ENCODE data around the gene YBEY.

DNA sequence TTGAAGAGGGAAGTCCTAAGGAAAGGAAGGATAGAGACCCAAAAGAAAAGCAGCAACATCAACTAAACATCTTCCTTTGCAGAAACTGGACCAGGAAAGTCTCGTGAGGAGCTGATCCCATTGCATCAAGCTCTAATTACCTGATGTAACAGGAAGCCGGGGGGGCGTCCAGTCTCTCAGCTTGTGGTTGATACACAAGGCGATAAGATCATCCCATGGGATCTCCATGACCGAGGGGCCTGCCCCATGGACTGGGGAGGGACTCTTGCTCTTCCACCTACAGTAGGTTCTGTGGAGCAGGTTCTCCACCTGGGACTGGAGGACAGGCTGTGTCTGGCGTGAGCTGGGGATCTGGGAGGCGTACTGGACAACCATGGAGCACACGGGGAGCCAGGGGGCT, 42.8 kb upstream of the YBEY start:
- TF ChIP-seq POLR2A (IDR thresholded peaks at IDR 0.05; ENCODE audit: low read depth) = no peak
- TF ChIP-seq, protein P1, sequence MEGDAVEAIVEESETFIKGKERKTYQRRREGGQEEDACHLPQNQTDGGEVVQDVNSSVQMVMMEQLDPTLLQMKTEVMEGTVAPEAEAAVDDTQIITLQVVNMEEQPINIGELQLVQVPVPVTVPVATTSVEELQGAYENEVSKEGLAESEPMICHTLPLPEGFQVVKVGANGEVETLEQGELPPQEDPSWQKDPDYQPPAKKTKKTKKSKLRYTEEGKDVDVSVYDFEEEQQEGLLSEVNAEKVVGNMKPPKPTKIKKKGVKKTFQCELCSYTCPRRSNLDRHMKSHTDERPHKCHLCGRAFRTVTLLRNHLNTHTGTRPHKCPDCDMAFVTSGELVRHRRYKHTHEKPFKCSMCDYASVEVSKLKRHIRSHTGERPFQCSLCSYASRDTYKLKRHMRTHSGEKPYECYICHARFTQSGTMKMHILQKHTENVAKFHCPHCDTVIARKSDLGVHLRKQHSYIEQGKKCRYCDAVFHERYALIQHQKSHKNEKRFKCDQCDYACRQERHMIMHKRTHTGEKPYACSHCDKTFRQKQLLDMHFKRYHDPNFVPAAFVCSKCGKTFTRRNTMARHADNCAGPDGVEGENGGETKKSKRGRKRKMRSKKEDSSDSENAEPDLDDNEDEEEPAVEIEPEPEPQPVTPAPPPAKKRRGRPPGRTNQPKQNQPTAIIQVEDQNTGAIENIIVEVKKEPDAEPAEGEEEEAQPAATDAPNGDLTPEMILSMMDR (IDR thresholded peaks at IDR 0.05) = no peak

All from esophagus muscularis mucosa (tissue), 3 donors.